Measurements from ENCODE around the gene KIF1B.
"Not testable (repeated sequence)": the region's sequence is repeated elsewhere in the genome, so short reads cannot be mapped to it uniquely, and the experiment has no call there.

- not testable (repeated sequence) for TF ChIP-seq CTCF (IDR thresholded peaks at IDR 0.05); EP300 (IDR thresholded peaks at IDR 0.05); POLR2A (IDR thresholded peaks at IDR 0.05; ENCODE audit: low read depth); POLR2AphosphoS5 (IDR thresholded peaks at IDR 0.05)
These were observed 5.2 kb upstream of the KIF1B start for GRCh38 chr1:10205206-10205605.
